SK-N-SH treated with all-trans-retinoic acid at 6 μM for 48 hours (cell line): ENCODE data around the gene BSG.

ENCODE experiments used
- CSDC2 ChIP-seq: fragments of 250-450 bp; sonication (Bioruptor Pico); IDR thresholded peaks from 2 replicates; pipeline ENCODE4 v1.5.0; 2020; ENCODE audit warnings: mild to moderate bottlenecking, moderate library complexity
- ISL1 ChIP-seq: fragments of 250-450 bp; sonication (Bioruptor Pico); IDR thresholded peaks from 2 replicates; pipeline ENCODE4 v2.1.2; 2022; ENCODE audit warnings: mild to moderate bottlenecking, moderate library complexity
- ZFP3 ChIP-seq: fragments of 250-450 bp; sonication (Bioruptor Pico); IDR thresholded peaks from 2 replicates; pipeline ENCODE4 v1.5.0; 2020; ENCODE audit warnings: mild to moderate bottlenecking, moderate library complexity
- ZNF565 ChIP-seq: fragments of 450-650 bp; formaldehyde crosslinking; conservative IDR thresholded peaks from 2 replicates; pipeline ENCODE4 v1.5.0; 2020; ENCODE audit warnings: low read depth, mild to moderate bottlenecking, moderate library complexity
- ZNF8 ChIP-seq: fragments of 450-650 bp; formaldehyde crosslinking; IDR thresholded peaks from 2 replicates; pipeline ENCODE4 v1.5.0; 2020; ENCODE audit warnings: mild to moderate bottlenecking, moderate library complexity
- TF ChIP-seq, protein P1 (sequence below): fragments of 250-450 bp; sonication (Bioruptor Pico); IDR thresholded peaks from 2 replicates; pipeline ENCODE4 v1.8.0; 2020; ENCODE audit warnings: mild to moderate bottlenecking, moderate library complexity, borderline replicate concordance
- TF ChIP-seq, protein P2 (sequence below): fragments of 250-450 bp; sonication (Bioruptor Pico); IDR thresholded peaks from 2 replicates; pipeline ENCODE4 v1.5.1; 2020; ENCODE audit warnings: low read depth, mild to moderate bottlenecking, moderate library complexity
- TF ChIP-seq, protein P3 (sequence below): fragments of 250-450 bp; sonication (Bioruptor Pico); IDR thresholded peaks from 2 replicates; pipeline ENCODE4 v1.5.0; 2020; ENCODE audit warnings: mild to moderate bottlenecking, moderate library complexity
- TF ChIP-seq, protein P4 (sequence below): fragments of 250-450 bp; sonication (Bioruptor Pico); IDR thresholded peaks from 2 replicates; pipeline ENCODE4 v1.5.1; 2021; ENCODE audit warnings: mild to moderate bottlenecking, moderate library complexity

DNA sequence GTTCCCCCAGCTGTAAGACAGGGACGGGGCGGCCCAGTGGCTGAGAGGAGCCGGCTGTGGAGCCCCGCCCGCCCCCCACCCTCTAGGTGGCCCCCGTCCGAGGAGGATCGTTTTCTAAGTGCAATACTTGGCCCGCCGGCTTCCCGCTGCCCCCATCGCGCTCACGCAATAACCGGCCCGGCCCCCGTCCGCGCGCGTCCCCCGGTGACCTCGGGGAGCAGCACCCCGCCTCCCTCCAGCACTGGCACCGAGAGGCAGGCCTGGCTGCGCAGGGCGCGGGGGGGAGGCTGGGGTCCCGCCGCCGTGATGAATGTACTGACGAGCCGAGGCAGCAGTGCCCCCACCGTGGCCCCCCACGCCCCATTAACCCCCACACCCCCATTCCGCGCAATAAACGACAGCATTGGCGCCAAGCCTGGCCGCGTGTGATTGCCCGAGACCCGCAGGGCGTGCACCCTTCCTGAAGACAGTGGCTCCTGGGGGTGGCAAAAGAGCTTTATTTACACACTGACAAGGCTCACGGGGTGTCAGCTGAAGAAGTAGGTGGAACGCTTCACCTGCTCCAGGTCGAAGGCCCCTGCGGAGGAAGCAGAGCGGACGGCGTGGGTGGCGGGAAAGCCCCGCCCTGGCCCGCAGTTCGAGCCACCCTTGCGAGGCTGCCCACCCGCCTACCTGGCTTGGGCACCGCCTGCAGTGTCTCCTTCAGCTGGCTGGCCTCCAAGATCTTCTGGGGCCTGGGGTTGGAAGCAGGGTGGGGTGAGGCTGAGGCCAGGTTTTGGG, 44.5 kb downstream of the BSG start:
- TF ChIP-seq CSDC2 (CRISPR knock-in tag): no peak
- no peak for TF ChIP-seq ISL1 (CRISPR knock-in tag)
- TF ChIP-seq, protein P1, sequence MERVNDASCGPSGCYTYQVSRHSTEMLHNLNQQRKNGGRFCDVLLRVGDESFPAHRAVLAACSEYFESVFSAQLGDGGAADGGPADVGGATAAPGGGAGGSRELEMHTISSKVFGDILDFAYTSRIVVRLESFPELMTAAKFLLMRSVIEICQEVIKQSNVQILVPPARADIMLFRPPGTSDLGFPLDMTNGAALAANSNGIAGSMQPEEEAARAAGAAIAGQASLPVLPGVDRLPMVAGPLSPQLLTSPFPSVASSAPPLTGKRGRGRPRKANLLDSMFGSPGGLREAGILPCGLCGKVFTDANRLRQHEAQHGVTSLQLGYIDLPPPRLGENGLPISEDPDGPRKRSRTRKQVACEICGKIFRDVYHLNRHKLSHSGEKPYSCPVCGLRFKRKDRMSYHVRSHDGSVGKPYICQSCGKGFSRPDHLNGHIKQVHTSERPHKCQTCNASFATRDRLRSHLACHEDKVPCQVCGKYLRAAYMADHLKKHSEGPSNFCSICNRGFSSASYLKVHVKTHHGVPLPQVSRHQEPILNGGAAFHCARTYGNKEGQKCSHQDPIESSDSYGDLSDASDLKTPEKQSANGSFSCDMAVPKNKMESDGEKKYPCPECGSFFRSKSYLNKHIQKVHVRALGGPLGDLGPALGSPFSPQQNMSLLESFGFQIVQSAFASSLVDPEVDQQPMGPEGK (CRISPR knock-in tag): no peak
- TF ChIP-seq, protein P2, sequence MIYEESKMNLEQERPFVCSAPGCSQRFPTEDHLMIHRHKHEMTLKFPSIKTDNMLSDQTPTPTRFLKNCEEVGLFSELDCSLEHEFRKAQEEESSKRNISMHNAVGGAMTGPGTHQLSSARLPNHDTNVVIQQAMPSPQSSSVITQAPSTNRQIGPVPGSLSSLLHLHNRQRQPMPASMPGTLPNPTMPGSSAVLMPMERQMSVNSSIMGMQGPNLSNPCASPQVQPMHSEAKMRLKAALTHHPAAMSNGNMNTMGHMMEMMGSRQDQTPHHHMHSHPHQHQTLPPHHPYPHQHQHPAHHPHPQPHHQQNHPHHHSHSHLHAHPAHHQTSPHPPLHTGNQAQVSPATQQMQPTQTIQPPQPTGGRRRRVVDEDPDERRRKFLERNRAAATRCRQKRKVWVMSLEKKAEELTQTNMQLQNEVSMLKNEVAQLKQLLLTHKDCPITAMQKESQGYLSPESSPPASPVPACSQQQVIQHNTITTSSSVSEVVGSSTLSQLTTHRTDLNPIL (CRISPR knock-in tag): no peak
- no peak for TF ChIP-seq ZFP3 (CRISPR knock-in tag)
- TF ChIP-seq, protein P3, sequence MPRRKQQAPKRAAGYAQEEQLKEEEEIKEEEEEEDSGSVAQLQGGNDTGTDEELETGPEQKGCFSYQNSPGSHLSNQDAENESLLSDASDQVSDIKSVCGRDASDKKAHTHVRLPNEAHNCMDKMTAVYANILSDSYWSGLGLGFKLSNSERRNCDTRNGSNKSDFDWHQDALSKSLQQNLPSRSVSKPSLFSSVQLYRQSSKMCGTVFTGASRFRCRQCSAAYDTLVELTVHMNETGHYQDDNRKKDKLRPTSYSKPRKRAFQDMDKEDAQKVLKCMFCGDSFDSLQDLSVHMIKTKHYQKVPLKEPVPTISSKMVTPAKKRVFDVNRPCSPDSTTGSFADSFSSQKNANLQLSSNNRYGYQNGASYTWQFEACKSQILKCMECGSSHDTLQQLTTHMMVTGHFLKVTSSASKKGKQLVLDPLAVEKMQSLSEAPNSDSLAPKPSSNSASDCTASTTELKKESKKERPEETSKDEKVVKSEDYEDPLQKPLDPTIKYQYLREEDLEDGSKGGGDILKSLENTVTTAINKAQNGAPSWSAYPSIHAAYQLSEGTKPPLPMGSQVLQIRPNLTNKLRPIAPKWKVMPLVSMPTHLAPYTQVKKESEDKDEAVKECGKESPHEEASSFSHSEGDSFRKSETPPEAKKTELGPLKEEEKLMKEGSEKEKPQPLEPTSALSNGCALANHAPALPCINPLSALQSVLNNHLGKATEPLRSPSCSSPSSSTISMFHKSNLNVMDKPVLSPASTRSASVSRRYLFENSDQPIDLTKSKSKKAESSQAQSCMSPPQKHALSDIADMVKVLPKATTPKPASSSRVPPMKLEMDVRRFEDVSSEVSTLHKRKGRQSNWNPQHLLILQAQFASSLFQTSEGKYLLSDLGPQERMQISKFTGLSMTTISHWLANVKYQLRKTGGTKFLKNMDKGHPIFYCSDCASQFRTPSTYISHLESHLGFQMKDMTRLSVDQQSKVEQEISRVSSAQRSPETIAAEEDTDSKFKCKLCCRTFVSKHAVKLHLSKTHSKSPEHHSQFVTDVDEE: no peak
- TF ChIP-seq, protein P4, sequence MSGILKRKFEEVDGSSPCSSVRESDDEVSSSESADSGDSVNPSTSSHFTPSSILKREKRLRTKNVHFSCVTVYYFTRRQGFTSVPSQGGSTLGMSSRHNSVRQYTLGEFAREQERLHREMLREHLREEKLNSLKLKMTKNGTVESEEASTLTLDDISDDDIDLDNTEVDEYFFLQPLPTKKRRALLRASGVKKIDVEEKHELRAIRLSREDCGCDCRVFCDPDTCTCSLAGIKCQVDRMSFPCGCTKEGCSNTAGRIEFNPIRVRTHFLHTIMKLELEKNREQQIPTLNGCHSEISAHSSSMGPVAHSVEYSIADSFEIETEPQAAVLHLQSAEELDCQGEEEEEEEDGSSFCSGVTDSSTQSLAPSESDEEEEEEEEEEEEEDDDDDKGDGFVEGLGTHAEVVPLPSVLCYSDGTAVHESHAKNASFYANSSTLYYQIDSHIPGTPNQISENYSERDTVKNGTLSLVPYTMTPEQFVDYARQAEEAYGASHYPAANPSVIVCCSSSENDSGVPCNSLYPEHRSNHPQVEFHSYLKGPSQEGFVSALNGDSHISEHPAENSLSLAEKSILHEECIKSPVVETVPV (CRISPR knock-in tag): no peak
- no peak for TF ChIP-seq ZNF8 (CRISPR knock-in tag)
- no peak for TF ChIP-seq ZNF565
